ENCODE data around the gene CXCL13.
A peak's percentile ranks its signal among the peaks of the same experiment; 100 is the strongest.
"Not testable (repeated sequence)": the region's sequence is repeated elsewhere in the genome, so short reads cannot be mapped to it uniquely, and the experiment has no call there.

Gene CXCL13

GRCh38 chr4:77605210-77605902 is at the start of gene CXCL13:
Gene CXCL13 (plus strand): TSS chr4:77605820. CDS start chr4:77605866, 46 bp downstream.
- no peak for DNase-seq (ENCODE audit: low read depth in 1 of 2, low spot score in 1 of 2)
- no peak for TF ChIP-seq JUND (IDR thresholded peaks at IDR 0.05; ENCODE audit: low read depth)
- in situ Hi-C loops (cut with HindIII; ENCODE audit: low pct_unique_long_range_greater_than_20kb, low sequenced_read_pairs): no loop called here

GRCh38 chr4:77560170-77560569 is 45.5 kb upstream of the CXCL13 start:
- TF ChIP-seq JUND (IDR thresholded peaks at IDR 0.05; ENCODE audit: low read depth): no peak
- no peak for DNase-seq (ENCODE audit: low read depth in 1 of 2, low spot score in 1 of 2)
- in situ Hi-C loops (cut with HindIII; ENCODE audit: low pct_unique_long_range_greater_than_20kb, low sequenced_read_pairs): no loop called here

- in situ Hi-C loops (cut with HindIII; ENCODE audit: low pct_unique_long_range_greater_than_20kb, low sequenced_read_pairs); DNase-seq (ENCODE audit: low read depth in 1 of 2, low spot score in 1 of 2): not testable (repeated sequence)
These were observed 43.9 kb upstream of the CXCL13 start for GRCh38 chr4:77561720-77562119.

- in situ Hi-C loops (cut with HindIII; ENCODE audit: low pct_unique_long_range_greater_than_20kb, low sequenced_read_pairs): no loop called here
- peak; percentile 21 to 85 for DNase-seq (ENCODE audit: low read depth in 1 of 2, low spot score in 1 of 2)
- no peak for TF ChIP-seq JUND (IDR thresholded peaks at IDR 0.05; ENCODE audit: low read depth)
These were observed 41.4 kb upstream of the CXCL13 start for GRCh38 chr4:77564231-77564630.

GRCh38 chr4:77566148-77566547 is 39.5 kb upstream of the CXCL13 start:
- no peak for TF ChIP-seq JUND (IDR thresholded peaks at IDR 0.05; ENCODE audit: low read depth)
- in situ Hi-C loops (cut with HindIII; ENCODE audit: low pct_unique_long_range_greater_than_20kb, low sequenced_read_pairs): no loop called here
- no peak for DNase-seq (ENCODE audit: low read depth in 1 of 2, low spot score in 1 of 2)

- in situ Hi-C loops (cut with HindIII; ENCODE audit: low pct_unique_long_range_greater_than_20kb, low sequenced_read_pairs): no loop called here
- TF ChIP-seq JUND (IDR thresholded peaks at IDR 0.05; ENCODE audit: low read depth): no peak
These were observed 38.1 kb upstream of the CXCL13 start for GRCh38 chr4:77567549-77567948.

GRCh38 chr4:77570508-77571214 is 35.0 kb upstream of the CXCL13 start:
- DNase-seq (ENCODE audit: low read depth in 1 of 2, low spot score in 1 of 2); in situ Hi-C loops (cut with HindIII; ENCODE audit: low pct_unique_long_range_greater_than_20kb, low sequenced_read_pairs): not testable (repeated sequence)

More at GRCh38 chr4:77567549-77567948, 38.1 kb upstream of the CXCL13 start:
- DNase-seq (ENCODE audit: low read depth in 1 of 2, low spot score in 1 of 2): no peak

GRCh38 chr4:77576351-77576750 is 29.3 kb upstream of the CXCL13 start:
- in situ Hi-C loops (cut with HindIII; ENCODE audit: low pct_unique_long_range_greater_than_20kb, low sequenced_read_pairs): no loop called here
- no peak for TF ChIP-seq JUND (IDR thresholded peaks at IDR 0.05; ENCODE audit: low read depth)

GRCh38 chr4:77578145-77578544 is 27.5 kb upstream of the CXCL13 start:
- in situ Hi-C loops (cut with HindIII; ENCODE audit: low pct_unique_long_range_greater_than_20kb, low sequenced_read_pairs): no loop called here
- DNase-seq (ENCODE audit: low read depth in 1 of 2, low spot score in 1 of 2): no peak
- no peak for TF ChIP-seq JUND (IDR thresholded peaks at IDR 0.05; ENCODE audit: low read depth)

More at GRCh38 chr4:77576351-77576750, 29.3 kb upstream of the CXCL13 start:
- DNase-seq (ENCODE audit: low read depth in 1 of 2, low spot score in 1 of 2): no peak

- in situ Hi-C loops (cut with HindIII; ENCODE audit: low pct_unique_long_range_greater_than_20kb, low sequenced_read_pairs): no loop called here
- no peak for TF ChIP-seq JUND (IDR thresholded peaks at IDR 0.05; ENCODE audit: low read depth)
- no peak for DNase-seq (ENCODE audit: low read depth in 1 of 2, low spot score in 1 of 2)
These were observed 26.1 kb upstream of the CXCL13 start for GRCh38 chr4:77579406-77580076.

GRCh38 chr4:77581724-77582123 is 23.9 kb upstream of the CXCL13 start:
- DNase-seq (ENCODE audit: low read depth in 1 of 2, low spot score in 1 of 2): no peak
- TF ChIP-seq JUND (IDR thresholded peaks at IDR 0.05; ENCODE audit: low read depth): no peak
- in situ Hi-C loops (cut with HindIII; ENCODE audit: low pct_unique_long_range_greater_than_20kb, low sequenced_read_pairs): no loop called here

GRCh38 chr4:77582156-77582555 is 23.5 kb upstream of the CXCL13 start:
- DNase-seq (ENCODE audit: low read depth in 1 of 2, low spot score in 1 of 2): no peak
- TF ChIP-seq JUND (IDR thresholded peaks at IDR 0.05; ENCODE audit: low read depth): no peak
- in situ Hi-C loops (cut with HindIII; ENCODE audit: low pct_unique_long_range_greater_than_20kb, low sequenced_read_pairs): no loop called here

GRCh38 chr4:77582711-77583110 is 22.9 kb upstream of the CXCL13 start:
- no peak for DNase-seq (ENCODE audit: low read depth in 1 of 2, low spot score in 1 of 2)
- in situ Hi-C loops (cut with HindIII; ENCODE audit: low pct_unique_long_range_greater_than_20kb, low sequenced_read_pairs): no loop called here
- TF ChIP-seq JUND (IDR thresholded peaks at IDR 0.05; ENCODE audit: low read depth): no peak
